HEK293T (cell line): ENCODE results near the gene GRM7.

Experiments used
- BHLHE40 ChIP-seq: fragments of 450-650 bp; IDR thresholded peaks from 2 replicates; pipeline ENCODE4 v1.6.1; 2016; ENCODE audit warnings: mild to moderate bottlenecking, moderate library complexity, borderline replicate concordance
- CTBP1 ChIP-seq: fragments of 450-650 bp; IDR thresholded peaks from 2 replicates; pipeline ENCODE4 v1.6.1; 2016; ENCODE audit warnings: borderline replicate concordance
- ELF4 ChIP-seq: fragments of 450-650 bp; IDR thresholded peaks from 2 replicates; pipeline ENCODE4 v1.6.1; 2017; ENCODE audit warnings: antibody characterized with exemption
- FOXK2 ChIP-seq: fragments of 450-650 bp; IDR thresholded peaks from 2 replicates; pipeline ENCODE4 v1.6.1; 2016; ENCODE audit warnings: mild to moderate bottlenecking
- HDGF ChIP-seq: fragments of 450-650 bp; IDR thresholded peaks from 2 replicates; pipeline ENCODE4 v1.6.1; 2017; ENCODE audit warnings: antibody characterized with exemption, borderline replicate concordance
- TARDBP ChIP-seq: fragments of 450-650 bp; IDR thresholded peaks from 2 replicates; pipeline ENCODE4 v1.6.1; 2016
- TF ChIP-seq, protein P1 (sequence below): fragments of 450-650 bp; IDR thresholded peaks from 2 replicates; pipeline ENCODE4 v1.6.1; 2016

GRCh38 chr3:6994081-6994668 lies 133.3 kb downstream of the GRM7 start:
- TF ChIP-seq CTBP1 (no peak), ELF4 (no peak), HDGF (no peak), BHLHE40 (no peak), TARDBP (no peak), FOXK2 (no peak)
- TF ChIP-seq, protein P1, sequence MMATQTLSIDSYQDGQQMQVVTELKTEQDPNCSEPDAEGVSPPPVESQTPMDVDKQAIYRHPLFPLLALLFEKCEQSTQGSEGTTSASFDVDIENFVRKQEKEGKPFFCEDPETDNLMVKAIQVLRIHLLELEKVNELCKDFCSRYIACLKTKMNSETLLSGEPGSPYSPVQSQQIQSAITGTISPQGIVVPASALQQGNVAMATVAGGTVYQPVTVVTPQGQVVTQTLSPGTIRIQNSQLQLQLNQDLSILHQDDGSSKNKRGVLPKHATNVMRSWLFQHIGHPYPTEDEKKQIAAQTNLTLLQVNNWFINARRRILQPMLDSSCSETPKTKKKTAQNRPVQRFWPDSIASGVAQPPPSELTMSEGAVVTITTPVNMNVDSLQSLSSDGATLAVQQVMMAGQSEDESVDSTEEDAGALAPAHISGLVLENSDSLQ: no peak
